HG02610 (cell line): Measurements from ENCODE around the gene ICA1.

Source experiments
- ATAC-seq: cut with Tn5 transposase; IDR thresholded peaks from one replicate; pipeline ENCODE4 v1.9.1; 2021; ENCODE audit warnings: mild to moderate bottlenecking, moderate library complexity; ENCODE audit not compliant: unreplicated experiment

Gene ICA1

DNA sequence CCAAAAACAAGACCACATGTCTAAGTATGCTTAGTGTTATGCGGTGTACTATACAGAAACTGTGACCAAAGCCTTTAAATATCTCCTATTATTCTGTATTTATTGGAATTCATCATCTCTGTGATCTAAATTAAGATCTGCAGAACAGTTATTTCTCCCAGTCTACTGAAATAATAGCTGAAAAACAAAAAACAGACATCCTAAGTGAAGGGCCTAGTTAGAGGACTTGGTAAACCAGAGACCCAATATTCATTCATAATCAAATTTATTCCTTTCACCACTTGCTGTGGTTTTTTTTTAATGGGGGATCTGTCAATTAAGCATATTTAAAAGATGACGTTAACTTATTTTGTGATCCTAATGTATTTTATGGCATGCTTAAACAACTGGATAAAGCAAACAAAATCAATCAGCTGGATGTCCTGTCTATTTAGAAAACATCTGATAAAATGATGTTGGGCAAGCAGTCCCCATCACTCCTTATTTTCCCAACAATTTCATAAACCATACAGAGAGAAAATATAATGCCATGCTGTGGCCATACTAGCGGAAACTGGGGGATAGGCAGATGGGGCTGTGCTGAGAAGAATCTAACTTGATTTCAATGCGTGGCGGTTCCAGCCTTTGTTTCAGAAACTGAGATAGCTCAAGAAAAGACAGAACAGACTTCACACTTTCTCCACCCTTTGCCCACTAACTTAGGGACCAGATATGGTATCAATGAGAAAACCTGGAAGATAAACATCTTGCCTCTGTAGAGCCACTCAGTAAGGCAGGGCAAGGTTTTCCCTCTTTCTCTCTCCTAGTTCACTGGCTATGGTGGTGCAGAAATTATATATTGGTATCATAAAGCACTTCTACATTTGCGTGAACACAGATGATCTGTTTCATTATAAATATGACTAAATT lies 32.9 kb downstream of the ICA1 start:
- no peak for ATAC-seq

DNA sequence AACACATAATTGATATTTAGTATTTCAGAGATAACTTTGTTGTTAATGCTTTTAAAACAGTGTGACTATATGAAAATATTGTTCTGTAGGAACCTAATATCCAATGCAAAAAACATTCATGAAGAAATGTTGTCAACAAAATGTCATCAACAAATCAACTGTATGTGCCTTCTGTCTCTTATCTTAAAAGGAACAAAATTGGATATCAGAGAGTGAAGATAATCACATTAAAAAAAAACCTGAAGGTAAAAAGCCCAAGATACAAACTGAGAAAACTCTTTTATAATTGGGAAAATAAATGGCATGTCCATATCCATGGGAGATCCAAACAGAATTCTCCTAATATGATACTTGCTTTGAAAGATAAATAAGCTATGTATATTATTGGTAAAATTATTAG lies 33.9 kb downstream of the ICA1 start:
- ATAC-seq = no peak

DNA sequence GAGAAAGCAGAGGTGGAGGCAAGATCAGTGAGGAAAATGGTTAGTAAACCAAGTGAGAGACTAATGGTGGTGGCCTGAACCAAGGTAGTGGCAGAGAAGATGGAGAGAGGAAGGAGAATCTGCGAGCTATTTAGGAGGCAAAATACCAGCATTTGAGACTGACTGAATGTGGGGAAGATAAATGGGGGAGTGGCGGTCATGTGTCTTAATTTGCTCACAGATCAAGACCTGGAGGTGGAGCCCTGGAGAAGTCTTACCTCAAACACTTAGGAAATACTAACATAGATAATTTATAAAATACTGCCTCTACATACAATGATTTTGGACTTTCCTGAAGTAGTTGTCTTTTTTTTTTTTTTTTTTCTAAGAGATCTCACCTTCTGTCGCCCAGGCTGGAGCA lies 34.7 kb downstream of the ICA1 start:
- ATAC-seq = no peak

DNA sequence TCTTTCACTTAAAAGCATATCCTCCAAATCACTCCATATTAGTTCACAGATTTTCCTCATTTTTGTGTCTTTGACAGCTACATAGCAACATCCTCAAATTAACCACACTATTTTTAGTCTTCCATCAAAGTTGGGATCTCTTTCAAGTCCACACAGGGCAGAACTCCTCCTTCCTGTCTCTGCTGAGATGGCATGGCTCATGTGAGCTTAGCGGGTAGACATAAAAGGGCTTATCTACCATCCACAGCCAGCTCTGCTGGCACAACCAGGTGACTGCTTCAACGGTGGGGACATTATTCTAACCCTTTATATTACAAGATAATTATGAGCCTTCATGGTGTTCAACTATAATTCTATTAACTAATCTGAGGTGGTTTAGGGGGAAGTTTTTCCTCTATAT lies 35.5 kb downstream of the ICA1 start:
- ATAC-seq = no peak

DNA sequence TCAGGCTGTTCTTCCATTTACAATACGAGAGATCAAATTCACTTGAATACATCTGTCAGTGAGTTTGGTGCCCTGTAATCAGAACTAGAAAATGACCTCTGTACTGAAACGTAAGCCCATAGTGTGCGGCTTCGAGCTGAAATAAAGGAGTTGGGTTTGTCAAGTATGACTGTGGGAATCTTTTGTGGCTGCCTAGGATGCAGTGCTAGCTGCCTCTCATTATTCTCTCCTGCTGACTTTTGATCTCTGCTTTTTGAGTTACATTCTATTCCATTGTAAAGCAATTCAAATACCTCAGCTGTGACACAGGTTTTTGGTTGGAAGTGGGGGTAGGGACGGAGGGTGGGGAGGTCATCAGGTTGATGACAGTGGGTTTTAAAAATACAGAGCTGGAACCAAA lies 40.4 kb downstream of the ICA1 start:
- ATAC-seq = no peak

DNA sequence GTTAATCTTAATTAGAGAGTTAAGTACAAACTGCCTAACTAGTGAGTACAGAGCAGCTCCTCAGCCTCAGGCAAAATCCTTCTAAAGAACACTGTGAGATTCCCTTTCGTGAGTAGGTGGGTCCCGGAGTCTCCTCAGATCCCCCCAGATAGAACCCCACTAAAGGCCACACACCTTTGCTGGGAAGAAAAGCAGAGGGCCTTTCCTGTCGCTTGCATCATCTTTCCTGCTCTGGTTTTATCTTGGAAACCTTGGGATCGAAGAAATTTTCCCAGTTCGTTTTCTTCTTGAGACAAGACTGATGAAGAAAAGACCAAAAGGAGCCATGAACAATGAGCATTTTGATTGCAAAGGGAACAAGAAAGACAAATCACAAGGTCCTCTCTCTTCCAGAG lies 40.9 kb downstream of the ICA1 start:
- ATAC-seq = no peak

DNA sequence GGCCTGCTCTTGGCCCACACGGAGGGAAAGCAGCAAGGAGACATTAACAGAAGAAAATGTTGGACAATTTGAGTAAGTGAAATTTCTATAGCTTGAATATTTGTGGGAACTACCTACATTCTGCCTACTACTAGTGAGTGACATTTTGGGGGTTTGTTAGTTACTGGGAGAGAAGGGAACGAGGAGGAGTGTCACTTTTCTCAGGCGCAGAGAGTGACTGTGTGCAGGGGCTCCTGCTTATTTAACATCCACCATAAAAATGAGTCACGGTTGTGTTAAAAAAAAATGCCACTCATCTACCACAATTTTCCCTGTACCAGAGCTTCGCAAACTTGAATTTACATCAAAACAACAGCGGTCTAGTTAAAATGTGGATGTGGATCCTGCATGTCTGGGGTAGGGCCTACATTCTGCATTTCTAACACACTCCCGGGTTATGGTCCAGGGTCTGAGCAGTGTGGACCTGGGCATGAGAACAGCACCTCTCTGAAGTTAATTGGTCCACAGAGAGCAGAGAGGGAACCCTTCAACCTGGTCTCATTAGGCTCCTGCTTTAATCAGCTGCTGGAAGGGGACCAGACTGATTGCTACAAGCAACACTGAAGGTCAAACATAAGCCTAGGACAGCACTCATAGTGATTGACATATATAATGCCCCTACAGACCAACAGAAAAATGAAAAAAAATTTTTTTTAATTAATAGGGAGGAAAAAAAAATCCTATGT lies 41.4 kb downstream of the ICA1 start:
- no peak for ATAC-seq

DNA sequence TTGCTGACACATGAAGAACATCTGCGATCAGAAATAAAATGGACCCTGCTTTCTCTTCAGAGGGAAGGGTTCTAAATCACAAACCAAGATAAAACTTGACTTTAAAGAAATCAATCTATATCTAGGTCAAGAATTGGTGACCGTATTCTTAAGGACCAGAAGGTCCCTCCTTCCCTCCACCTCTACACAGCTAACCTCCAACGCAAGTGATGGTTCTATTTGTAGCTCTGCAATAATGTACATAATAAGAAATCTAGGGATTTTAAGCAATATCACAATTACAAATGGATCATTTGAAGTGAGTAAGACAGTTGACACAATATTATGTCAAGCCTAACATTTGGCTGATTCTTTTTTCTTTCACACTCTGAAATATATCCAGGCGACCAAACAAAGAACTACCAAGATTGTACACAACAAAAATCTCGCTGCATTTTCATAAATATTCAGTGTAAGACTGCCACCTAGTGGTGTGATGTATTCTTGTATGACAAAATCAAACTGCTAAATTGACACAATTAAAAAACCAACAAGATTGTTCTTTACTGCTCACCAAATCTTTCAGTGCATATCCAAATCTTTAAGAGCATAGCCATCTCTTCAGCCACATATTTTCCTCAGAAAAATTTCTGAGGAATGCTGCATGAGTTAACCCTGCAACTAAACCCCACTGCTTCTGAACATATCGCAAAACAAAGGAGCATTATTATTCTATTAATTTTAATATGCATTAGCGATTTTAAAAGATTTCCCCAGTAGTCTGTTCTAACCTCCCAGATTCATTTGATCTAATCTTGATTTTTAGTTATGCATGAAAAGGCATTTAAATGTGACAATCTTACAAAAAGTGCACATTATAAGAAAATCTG lies 44.5 kb downstream of the ICA1 start:
- ATAC-seq = no peak

DNA sequence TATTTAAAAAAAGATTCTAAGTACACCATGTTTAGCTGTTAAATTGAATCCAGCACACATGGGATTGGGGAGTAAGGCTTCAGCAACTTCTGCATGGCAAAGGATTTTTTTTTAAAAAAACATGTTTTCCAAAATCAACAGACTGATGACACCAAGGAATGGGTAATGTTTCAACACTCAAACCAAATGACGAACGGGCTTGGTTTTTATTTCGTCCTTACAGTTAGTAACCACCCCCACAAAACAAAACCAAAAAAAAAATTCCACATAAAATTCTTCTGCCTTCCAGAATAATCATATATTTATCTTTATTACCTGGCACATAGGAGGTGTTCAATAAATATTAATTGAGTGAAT lies 45.7 kb downstream of the ICA1 start:
- no peak for ATAC-seq

DNA sequence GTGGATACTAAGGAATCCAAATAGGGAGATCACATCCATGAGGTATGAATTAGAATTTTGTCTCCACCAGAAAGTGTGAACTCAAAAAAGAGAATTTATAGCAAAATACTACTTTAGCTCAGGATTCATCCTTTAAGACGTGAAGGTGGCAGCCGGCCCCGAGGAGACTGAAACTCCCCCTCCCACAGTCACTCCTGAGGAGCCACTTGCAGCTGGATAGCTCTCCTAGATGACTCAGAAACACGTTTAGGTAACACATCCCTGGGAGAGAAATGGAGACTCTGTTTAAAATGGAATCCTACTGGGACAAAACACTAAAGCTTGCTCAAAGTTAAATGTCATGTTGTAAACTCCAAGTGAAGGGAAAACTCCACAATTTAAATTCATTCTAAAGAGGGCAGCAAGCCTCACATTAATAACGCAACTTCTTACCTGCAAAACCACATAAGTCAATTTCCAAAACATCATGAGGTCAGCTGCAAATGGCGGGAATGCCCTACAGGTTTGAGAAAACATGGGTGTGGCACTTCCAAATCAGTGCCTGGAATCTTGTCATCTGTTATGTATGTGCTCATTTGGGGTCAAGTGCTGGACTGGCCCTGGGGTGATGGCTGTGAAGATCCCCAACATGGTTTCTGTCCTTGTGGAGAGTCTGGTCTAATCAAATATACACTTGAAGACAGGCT lies 46.2 kb downstream of the ICA1 start:
- ATAC-seq = no peak

DNA sequence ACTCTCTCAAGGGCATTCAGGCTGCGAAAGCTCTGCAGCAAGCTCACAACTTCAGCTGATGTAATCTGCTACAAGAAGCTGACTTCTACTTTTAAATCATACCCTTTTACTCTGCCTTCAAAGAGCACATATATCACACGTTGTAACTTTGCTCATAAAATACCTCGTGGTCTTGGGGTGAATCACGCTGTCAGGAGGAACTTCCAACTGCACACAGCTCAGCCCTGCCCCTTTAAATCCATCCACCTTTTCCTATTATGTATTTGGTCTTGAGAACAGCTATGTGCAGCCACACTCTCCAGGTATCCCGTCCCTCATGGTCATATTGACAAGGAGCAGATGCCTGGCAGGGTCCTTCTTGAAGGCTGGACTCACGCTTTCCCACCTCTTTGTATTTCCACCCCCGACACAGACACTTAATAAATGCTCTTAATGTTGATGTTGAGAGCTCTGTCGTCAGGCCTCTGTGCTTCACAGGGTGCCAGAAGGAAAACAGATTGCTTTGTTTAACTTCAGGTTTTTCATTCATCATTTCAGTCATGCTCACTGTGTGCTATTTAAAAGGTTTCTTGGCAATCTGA lies 47.6 kb downstream of the ICA1 start:
- ATAC-seq = no peak

DNA sequence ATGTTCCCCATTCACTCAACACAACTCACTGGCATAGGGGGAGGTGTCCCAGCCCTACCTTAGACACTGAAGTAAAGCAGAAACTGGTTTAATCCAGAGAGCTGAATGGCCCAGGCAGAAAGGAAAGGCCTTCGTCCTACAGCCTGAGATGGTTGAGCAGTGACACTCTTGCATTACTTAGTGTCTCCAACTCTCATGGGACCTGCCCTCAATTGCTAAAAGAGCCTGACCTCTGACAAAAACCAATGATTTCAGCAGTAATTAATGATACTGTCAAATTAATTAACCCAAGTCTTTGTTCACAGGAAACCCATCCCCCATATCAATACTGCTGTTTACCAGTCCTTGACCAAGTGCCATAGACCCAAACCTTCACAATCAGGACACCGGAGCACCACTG lies 48.6 kb downstream of the ICA1 start:
- ATAC-seq = no peak

DNA sequence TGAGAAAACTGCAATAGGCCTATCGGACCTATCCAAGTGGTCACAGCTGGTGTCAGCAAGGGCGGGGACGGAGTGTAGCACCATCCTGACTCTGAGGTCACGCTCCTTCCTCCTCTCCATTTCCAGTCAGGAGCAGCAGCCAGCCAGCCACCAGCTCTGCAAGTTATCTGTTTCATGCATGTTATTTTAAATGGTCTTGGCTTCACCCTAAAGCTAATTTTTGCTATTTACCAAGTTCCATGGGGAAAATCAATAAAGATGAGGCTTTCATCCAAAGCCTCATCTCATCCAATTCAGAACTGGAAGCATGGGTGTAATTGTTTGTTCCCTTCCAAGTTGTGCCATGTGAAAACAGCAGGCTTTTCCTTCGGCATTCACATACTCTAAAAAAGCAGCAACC lies 49.3 kb downstream of the ICA1 start:
- ATAC-seq = no peak

DNA sequence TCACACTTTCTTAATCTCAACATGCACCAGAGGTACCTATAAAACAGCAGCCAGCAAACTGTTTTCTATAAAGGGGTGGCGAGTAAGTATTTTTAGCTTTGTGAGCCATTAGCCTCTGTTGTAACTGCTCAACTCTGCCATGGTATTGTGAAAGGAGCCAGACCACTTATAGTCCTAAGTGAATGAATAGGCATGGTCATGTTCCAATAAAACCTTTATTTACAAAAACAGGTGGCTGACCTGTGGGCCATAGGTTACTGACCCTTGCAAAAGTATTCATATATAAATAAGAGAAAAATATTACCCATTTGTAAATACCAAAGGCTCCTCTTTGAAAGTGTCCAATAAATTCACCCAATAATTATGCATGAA lies 50.3 kb downstream of the ICA1 start:
- no peak for ATAC-seq

DNA sequence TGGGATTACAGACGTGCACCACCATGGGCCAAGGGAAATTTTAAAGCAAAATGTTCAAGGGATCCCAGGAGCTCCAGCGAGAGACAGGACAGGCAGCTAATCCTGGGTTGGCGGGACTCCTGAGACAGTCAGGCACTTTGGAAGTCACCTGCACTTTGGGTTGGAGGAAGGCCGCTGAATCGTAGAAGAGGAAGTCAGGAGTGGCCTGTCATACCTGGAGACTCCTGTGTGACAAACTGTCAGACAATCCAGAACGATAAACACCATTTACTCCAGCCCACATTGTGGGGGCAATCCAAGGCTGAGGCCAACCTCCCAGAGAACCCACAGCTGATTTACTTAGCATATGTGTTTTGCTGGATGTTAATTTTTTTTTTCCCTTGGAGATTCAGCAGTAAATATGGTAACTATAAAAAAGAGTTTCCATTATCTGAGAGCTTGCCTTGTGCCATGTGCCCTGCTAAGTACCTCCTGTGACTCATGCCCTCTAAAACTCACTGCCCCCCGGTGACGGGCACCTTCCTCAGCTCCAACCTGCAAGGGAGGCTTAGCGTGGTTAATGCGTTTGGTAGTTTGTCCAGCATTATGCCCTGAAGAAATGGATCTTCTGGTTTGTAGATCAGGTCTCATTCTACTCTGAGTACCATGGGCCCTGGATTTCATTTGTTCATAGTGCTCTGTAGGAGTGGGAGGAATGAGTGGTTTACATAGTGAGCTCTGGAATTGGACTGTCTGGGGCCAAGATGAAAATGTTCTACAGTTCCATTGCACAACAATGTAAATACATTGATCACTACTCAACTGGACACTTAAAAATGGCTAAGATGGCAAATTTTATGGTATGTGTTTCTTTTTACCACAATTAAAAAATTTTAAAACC lies 50.9 kb downstream of the ICA1 start:
- no peak for ATAC-seq

DNA sequence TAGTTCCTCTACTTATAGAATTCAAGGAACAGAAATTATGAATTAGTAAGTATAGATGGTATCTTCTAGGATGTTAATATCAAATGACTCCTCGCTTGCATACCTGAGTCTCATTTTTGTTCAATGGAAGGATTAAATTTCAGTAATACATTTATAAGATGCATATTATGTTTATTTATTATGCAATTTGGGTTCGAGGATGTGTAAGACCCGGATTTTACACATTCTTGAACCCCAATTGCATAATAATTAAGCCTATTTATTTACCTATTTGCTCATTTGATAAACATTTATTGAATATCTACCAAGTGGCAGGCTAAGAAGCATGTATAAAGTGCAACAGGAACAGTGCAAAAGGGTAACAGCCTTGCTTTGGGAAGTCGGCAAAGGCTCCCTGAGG lies 52.6 kb downstream of the ICA1 start:
- ATAC-seq = no peak

DNA sequence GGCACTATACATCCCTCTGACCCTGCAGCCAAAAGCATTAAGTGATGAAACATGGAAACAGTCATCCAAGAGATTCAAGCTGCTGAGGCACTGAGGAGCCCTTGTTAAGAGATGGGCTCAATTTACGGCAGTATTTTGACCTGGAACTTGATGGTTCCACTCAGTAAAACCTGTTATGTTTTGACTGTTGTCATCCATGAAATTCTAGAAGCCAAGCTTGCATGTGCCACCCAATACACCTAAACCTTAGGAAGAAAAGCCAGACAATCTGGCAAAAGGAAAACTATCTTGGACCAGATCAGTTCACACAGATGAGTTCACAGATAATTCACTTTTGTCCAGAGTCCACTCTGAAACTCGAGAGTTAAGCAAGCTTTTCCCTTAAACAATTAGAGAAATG lies 53.2 kb downstream of the ICA1 start:
- ATAC-seq = no peak

DNA sequence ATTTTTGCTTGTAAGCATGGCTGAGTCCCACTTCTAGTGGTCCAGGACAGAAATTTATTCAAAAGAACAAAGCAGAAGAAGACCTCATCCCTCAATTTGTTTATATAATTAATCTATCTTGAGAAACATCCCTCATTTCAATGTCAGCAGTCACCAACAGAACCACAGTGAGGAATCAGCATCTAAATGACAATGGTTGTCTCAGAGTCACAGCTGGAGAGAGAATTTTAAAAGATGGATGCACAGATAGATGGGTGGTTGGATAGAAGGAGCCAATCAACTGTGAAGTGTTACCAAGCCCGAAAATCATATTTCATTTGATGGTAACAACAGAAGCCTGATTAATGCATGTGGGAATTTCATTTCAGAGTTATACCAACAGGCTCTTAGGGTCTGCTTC lies 55.0 kb downstream of the ICA1 start:
- ATAC-seq = no peak

DNA sequence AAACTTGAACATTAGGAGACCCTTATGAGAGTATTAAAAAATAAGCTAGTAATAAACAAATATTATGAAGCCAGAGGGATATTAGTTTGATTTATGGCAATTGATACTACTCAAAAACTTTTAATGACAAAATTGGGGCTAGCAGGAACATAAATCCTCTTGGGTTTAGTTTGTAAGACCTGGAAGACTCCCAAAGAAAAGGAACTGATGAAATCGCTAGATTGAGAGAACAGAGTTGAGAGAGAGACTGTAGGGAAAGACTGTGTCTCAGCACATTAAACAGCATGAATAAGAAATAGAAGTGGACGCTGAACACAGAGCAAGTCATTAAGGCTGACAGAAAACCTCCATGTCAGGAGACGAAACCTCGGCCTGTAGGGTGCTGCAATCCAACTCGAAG lies 56.4 kb downstream of the ICA1 start:
- ATAC-seq = no peak

DNA sequence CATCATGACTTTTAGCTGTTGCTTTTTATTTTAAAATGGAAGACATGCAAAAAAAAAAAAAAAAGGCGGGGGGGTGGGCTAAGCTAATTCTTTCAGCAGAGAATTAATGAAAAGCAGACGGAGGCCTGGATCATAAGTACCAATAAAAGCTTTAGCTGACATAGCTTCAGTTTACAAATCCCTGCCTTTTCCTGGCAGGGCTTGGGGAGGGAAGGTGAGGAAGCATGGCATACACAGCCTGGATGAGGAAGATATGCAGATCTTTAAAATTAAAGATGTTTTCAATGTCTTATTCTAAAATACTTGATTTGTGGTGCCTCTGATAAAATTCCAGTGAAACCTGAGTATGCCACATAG lies 57.0 kb downstream of the ICA1 start:
- ATAC-seq = no peak
